GM12878 (cell line): ENCODE results near the gene OR56A1. TPM values are rescaled to one million over a fixed set of nuclear protein-coding genes. Genes with fewer than 3 reads are reported as not detected.

Experiments used
- ATAC-seq: fragments of 200-7000 bp; cut with Tn5 transposase; 3 replicates; pipeline ENCODE4 v1.9.1; 2020; ENCODE audit warnings: mild to moderate bottlenecking, moderate library complexity
- BruUV-seq: library from RNA; stranded (reverse); fragments of 400-500 nt; replicated peaks from 2 replicates; lab custom pipeline; 2021; lab: Mats Ljungman, UMichigan
- CTCF ChIA-PET: fragments of 300-600 bp; sonication (Branson Sonifier 250); formaldehyde crosslinking; extraction: SDS; loops from one replicate; lab custom pipeline; 2021; ENCODE audit warnings: inconsistent platforms; lab: Yijun Ruan, JAX
- POLR2A ChIA-PET: fragments of 350-600 bp; formaldehyde crosslinking; extraction: SDS; loops from one replicate; lab custom pipeline; 2021; ENCODE audit warnings: inconsistent platforms; lab: Charles Lee
- RAD21 ChIA-PET: fragments of 300-600 bp; sonication (Branson Sonifier 250); formaldehyde crosslinking; loops from one replicate; lab custom pipeline; 2023; ENCODE audit warnings: antibody characterized with exemption; ENCODE audit not compliant: unreplicated experiment; lab: Charles Lee
- SMC1A ChIA-PET: fragments of 300-600 bp; sonication (Branson Sonifier 250); formaldehyde crosslinking; loops from one replicate; lab custom pipeline; 2023; ENCODE audit not compliant: unreplicated experiment, uncharacterized antibody; lab: Charles Lee
- DNase-seq: peaks from one replicate; pipeline ENCODE4 v3.0.0-alpha.2; 2011; ENCODE audit warnings: low read depth, low spot score
- FAIRE-seq: peaks from 3 replicates; lab custom pipeline; 2011; peaks lifted over from hg19 to GRCh38; lab: Jason Lieb, UNC
- H2AFZ ChIP-seq: 2 replicates; pipeline ENCODE4 v1.6.0; 2011; ENCODE audit warnings: low read depth, low read length, control low read depth; ENCODE audit not compliant: control insufficient read depth
- H3K27ac ChIP-seq: 2 replicates; pipeline ENCODE4 v1.5.1; 2011; ENCODE audit warnings: control low read depth; ENCODE audit not compliant: control insufficient read depth, insufficient read depth
- H3K27me3 ChIP-seq, 2 experiments: replicated peaks in 1 of 2; 2 replicates each; pipeline versions ENCODE4 v1.6.0 to v1.6.1; 2011; ENCODE audit warnings: low read length in 1 of 2; ENCODE audit not compliant: control insufficient read depth in 2 of 2, insufficient read depth in 2 of 2
- H3K36me3 ChIP-seq, 2 experiments: 2 replicates each; pipeline ENCODE4 v1.5.1; 2011; ENCODE audit warnings: low read length in 1 of 2; ENCODE audit not compliant: control insufficient read depth in 2 of 2, insufficient read depth in 2 of 2
- H3K4me1 ChIP-seq: 2 replicates; pipeline ENCODE4 v1.6.1; 2011; ENCODE audit warnings: mild to moderate bottlenecking, low read length, moderate library complexity, mixed read lengths; ENCODE audit not compliant: control insufficient read depth, insufficient read depth
- H3K4me2 ChIP-seq: 2 replicates; pipeline ENCODE4 v1.6.0; 2011; ENCODE audit warnings: control low read depth; ENCODE audit not compliant: control insufficient read depth, insufficient read depth
- H3K4me3 ChIP-seq: fragments of 200-600 bp; sonication (generic); 2 replicates; pipeline ENCODE4 v1.5.1; 2016
- H3K79me2 ChIP-seq: 2 replicates; pipeline ENCODE4 v1.6.0; 2011; ENCODE audit warnings: low read length; ENCODE audit not compliant: control insufficient read depth, insufficient read depth
- H3K9ac ChIP-seq: 2 replicates; pipeline ENCODE4 v1.8.0; 2011; ENCODE audit warnings: low read length, control low read depth, mixed read lengths; ENCODE audit not compliant: control insufficient read depth, insufficient read depth
- H3K9me3 ChIP-seq: replicated peaks from 3 replicates; pipeline ENCODE4 v1.5.1; 2011; ENCODE audit warnings: mild to moderate bottlenecking, low read length; ENCODE audit not compliant: control insufficient read depth, insufficient read depth
- H4K20me1 ChIP-seq: 2 replicates; pipeline ENCODE4 v1.6.0; 2011; ENCODE audit not compliant: control insufficient read depth, insufficient read depth
- BHLHE40 ChIP-seq, 2 experiments: fragments of 450-650 bp in 1 of 2; IDR thresholded peaks; 2 replicates each; pipeline ENCODE4 v1.6.1; 2011 to 2017; ENCODE audit warnings: low read depth in 2 of 2, borderline replicate concordance in 1 of 2, improper control_type of control experiment in 1 of 2, low read length in 1 of 2, mild to moderate bottlenecking in 1 of 2
- EED ChIP-seq: sonication (generic); IDR thresholded peaks from 2 replicates; pipeline ENCODE4 v1.6.1; 2016; ENCODE audit warnings: antibody characterized with exemption, low read depth
- RCOR1 ChIP-seq: conservative IDR thresholded peaks from 2 replicates; pipeline ENCODE4 v1.6.1; 2012; ENCODE audit warnings: low read depth, low read length, improper control_type of control experiment
- RELA ChIP-seq: fragments of 450-650 bp; IDR thresholded peaks from 2 replicates; pipeline ENCODE4 v1.8.0; 2014; ENCODE audit warnings: borderline replicate concordance; ENCODE audit not compliant: partially characterized antibody
- in situ Hi-C: fragments of 300-500 bp; cut with MboI; formaldehyde crosslinking; loops from 9 replicates; pipeline ENCODE4 v1.14.3; 2018; ENCODE audit warnings: mixed read lengths
- intact Hi-C: fragments of 100-400 bp; cut with micrococcal nuclease; formaldehyde crosslinking; loops from one replicate; pipeline ENCODE4 v1.14.2; 2022; ENCODE audit not compliant: unreplicated experiment
- polyA plus RNA-seq, 11 experiments: library from polyadenylated mRNA; depleted of rRNA in 4 of 11; unstranded in 6 of 11; stranded (reverse) in 5 of 11; fragments of >200 nt; fragmentation: Nextera tagmentation in 4 of 11; fragmentation: Illumina TruSeq in 1 of 11; extraction: Ambion mirVana in 4 of 11; extraction: Trizol in 1 of 11; gene quantifications; 1 replicate in 1 of 11; 2 replicates in 10 of 11; pipeline versions ENCODE4 v1.2.1 to v1.2.3, GENCODE V29; 2011 to 2016; ENCODE audit warnings: inconsistent platforms in 2 of 11, missing spikeins in 2 of 11, low read depth in 1 of 11
- total RNA-seq, 4 experiments: library from RNA; depleted of rRNA in 3 of 4; stranded (reverse); fragments of >200 nt in 3 of 4; fragmentation: Illumina TruSeq in 1 of 4; extraction: Trizol in 1 of 4; gene quantifications; 2 replicates each; pipeline versions ENCODE4 v1.2.1 to v1.2.3, GENCODE V29; 2013 to 2021
- TF ChIP-seq, protein P1 (sequence below): fragments of 450-650 bp; IDR thresholded peaks from 2 replicates; pipeline ENCODE4 v1.6.1; 2016; ENCODE audit warnings: mild to moderate bottlenecking, moderate library complexity, borderline replicate concordance

The OR56A1 gene
- total and polyA plus RNA-seq, 10 of the 15 experiments (the other 5 are each of a cell fraction or from before 2014, with no cell fraction given): not detected

DNA sequence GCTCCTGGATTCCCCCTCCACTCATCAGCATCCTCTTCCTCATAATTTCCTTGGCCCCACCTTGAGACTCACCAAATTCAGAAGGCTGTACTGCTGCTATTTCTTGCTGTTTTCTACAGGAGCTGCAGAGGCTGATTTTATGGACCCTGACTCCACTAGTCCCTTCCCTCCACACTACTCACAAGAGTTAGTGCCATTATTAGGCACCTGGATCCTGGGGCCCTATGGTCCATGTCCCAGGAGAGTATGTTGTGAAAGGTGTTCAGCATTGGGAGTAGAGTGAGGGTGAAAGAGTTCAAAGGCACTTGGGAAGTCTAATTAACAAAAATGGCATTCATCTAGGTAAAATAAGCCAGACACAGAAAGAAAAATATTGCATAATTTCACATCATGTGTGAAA is 23.7 kb downstream of the OR56A1 start, which contains the start of gene OR56A4:
Gene OR56A4 (minus strand): TSS at position 101 of the 400 bp plus-strand sequence. CDS start 3,954 bp downstream, outside the sequence.
- ChIA-PET SMC1A (interaction anchor here (0.7 kb wide), 1 partner anchor 14 kb away, joined by 3 read pairs; no protein-coding TSS in a partner anchor), POLR2A (no interaction called here), CTCF (no interaction called here), RAD21 (no interaction called here)
- intact Hi-C loops (no loop called here), in situ Hi-C loops (no loop called here)
- H3K27me3 ChIP-seq: no peaks in the 10 kb centered on the region
- H3K4me2 ChIP-seq: no peak within 1 kb of the TSS
- no peaks in the 10 kb centered on the region for H3K79me2 ChIP-seq
- no peak within 1 kb of the TSS for H3K9ac ChIP-seq
- no TSS peak for BruUV-seq
- no peaks in the 10 kb centered on the region for H3K9me3 ChIP-seq
- H3K4me3 ChIP-seq: no peak within 1 kb of the TSS
- ATAC-seq: no peak
- no peaks in the 10 kb centered on the region for H3K36me3 ChIP-seq
- no peak for FAIRE-seq
- H3K4me1 ChIP-seq: no peaks in the 10 kb centered on the region
- H2AFZ ChIP-seq: no peak within 1 kb of the TSS
- no peaks in the 10 kb centered on the region for H4K20me1 ChIP-seq
- TF ChIP-seq RELA (no peak), BHLHE40 (IDR thresholded peaks at IDR 0.05; ENCODE audit: borderline replicate concordance in 1 of 2, low read depth in 2 of 2, low read length in 1 of 2) (no peak)
- no peak within 1 kb of the TSS for H3K27ac ChIP-seq
- no peak for DNase-seq

DNA sequence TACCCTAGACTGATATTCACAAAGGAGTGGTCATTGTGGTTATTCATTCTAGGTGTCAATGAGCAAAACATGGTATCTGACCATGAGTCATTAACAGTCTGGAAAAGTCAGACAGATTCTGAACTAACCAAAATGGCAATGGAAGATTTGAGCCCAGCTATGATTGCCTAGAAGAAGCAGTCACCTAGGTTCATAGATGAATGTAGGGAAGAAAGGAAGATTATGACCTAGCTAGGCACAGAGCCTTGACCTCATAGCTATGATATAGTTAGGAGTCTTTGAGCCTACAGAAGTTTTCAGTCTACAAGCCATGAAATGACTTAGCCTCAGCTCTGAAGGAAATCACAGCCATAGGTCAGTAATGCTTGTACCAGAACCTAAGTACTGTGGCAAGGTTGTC is 24.2 kb downstream of the OR56A1 start:
- no peak overlapping the region for H2AFZ ChIP-seq
- CTCF ChIA-PET: no interaction called here
- FAIRE-seq (no peak), ATAC-seq (no peak), DNase-seq (no peak)
- H3K4me2 ChIP-seq: no peak overlapping the region
- H3K4me1 ChIP-seq: no peaks in the 10 kb centered on the region
- no peaks in the 10 kb centered on the region for H4K20me1 ChIP-seq
- no peaks in the 10 kb centered on the region for H3K9me3 ChIP-seq
- intact Hi-C loops (no loop called here), in situ Hi-C loops (no loop called here)
- H3K79me2 ChIP-seq: no peaks in the 10 kb centered on the region
- POLR2A ChIA-PET: no interaction called here
- no peaks in the 10 kb centered on the region for H3K36me3 ChIP-seq
- RAD21 ChIA-PET: no interaction called here
- H3K27me3 ChIP-seq: no peaks in the 10 kb centered on the region
- SMC1A ChIA-PET: interaction anchor here (0.7 kb wide), 1 partner anchor 14 kb away, joined by 3 read pairs; no protein-coding TSS in a partner anchor
- no peak overlapping the region for H3K9ac ChIP-seq
- no TSS peak for BruUV-seq
- H3K27ac ChIP-seq: no peak overlapping the region
- no peak for TF ChIP-seq EED
- TF ChIP-seq, protein P1, sequence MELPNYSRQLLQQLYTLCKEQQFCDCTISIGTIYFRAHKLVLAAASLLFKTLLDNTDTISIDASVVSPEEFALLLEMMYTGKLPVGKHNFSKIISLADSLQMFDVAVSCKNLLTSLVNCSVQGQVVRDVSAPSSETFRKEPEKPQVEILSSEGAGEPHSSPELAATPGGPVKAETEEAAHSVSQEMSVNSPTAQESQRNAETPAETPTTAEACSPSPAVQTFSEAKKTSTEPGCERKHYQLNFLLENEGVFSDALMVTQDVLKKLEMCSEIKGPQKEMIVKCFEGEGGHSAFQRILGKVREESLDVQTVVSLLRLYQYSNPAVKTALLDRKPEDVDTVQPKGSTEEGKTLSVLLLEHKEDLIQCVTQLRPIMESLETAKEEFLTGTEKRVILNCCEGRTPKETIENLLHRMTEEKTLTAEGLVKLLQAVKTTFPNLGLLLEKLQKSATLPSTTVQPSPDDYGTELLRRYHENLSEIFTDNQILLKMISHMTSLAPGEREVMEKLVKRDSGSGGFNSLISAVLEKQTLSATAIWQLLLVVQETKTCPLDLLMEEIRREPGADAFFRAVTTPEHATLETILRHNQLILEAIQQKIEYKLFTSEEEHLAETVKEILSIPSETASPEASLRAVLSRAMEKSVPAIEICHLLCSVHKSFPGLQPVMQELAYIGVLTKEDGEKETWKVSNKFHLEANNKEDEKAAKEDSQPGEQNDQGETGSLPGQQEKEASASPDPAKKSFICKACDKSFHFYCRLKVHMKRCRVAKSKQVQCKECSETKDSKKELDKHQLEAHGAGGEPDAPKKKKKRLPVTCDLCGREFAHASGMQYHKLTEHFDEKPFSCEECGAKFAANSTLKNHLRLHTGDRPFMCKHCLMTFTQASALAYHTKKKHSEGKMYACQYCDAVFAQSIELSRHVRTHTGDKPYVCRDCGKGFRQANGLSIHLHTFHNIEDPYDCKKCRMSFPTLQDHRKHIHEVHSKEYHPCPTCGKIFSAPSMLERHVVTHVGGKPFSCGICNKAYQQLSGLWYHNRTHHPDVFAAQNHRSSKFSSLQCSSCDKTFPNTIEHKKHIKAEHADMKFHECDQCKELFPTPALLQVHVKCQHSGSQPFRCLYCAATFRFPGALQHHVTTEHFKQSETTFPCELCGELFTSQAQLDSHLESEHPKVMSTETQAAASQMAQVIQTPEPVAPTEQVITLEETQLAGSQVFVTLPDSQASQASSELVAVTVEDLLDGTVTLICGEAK: no peak
- no peak for TF ChIP-seq RCOR1
- no peak overlapping the region for H3K4me3 ChIP-seq
